ENCODE results near the gene CD226.
"Not testable (repeated sequence)": the region's sequence is repeated elsewhere in the genome, so short reads cannot be mapped to it uniquely, and the experiment has no call there.

The CD226 gene

DNA sequence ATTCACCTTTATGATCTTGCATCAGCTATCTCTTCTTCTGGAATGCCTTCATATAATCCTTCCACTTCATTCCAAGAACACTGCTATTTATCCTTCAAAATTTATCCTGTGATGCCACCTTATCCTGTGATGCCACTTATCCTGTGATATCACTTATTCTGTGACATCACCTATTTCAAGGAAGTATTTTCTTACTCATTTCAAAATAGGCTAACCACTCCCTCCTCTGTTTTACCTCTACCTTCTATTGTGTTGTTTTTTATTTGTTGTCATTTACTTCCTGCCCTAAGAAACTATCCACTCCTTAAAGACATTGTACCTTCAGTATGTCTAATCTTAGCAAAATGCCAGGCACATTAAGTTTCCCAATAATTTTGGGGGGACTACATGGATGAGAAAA is 38.8 kb downstream of the CD226 start:
- no peak for DNase-seq (ENCODE audit: low read depth)

DNA sequence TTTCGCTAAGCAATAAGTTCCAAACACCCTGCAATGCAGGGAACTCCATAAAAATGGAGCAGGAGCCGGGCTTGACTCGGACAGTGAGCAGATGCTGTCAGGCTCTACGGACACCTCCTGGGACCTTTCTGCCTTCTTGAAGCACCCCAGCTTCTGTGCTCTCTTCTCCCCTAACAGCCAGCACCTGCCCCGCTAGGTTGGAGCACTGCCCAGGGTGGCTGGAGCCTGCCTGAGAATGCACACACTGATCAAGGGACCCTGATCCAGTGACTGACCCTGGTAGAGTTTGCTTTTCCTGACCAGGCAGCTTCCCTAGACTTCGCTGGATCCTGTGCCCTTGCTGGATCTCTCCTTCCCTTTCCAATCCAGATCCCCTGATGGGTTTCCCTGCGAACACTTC is 40.9 kb downstream of the CD226 start:
- no peak for DNase-seq (ENCODE audit: low read depth)

DNA sequence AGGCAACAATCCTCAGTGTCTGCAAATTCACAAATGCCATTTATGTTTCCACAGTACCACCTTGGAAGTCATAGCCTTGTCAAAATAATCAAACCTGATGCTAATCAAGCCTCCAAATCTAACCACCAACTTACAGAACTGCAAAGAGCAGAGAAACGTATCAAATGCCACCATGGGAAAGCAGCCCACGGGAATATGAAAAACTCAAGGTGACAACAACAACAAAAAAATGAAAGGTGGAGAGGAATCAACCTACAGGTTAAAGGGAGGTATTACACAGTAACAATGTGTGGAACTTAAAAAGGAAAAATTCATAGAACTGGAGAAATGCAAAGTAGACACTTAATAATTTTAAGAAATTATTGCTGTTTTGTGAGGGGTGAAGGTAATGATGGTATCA is 46.7 kb downstream of the CD226 start:
- no peak for DNase-seq (ENCODE audit: low read depth)

DNA sequence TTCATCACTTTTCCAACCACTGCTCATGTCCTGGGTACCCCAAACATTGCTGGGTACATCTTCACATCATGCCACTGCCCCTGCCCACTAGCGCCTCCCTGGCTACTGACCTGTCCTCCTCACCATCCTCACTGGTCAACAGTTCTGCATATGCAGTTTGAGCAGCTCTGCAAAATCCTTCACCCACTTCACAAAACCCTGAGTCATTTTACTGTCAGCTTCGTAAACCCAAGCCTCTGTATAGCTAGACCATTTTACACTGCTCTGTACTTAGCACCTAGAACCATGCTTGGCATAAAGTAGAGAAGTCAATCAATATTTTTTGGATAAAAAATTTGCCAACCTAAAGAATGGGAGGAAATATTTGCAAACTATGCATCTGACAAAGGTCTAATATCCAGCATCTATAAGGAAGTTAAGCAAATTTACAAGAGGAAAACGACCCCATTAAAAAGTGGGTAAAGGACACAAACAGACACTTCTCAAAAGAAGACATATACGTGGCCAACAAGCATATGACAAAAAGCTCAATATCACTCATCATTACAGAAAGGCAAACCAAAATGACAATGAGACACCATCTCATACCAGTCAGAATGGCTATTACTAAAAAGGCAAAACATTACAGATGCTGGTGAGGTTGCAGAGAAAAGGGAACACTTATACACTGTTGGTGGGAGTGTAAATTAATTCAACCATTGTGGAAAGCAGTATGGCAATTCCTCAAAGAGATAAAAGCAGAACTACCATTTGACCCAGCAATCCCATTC is 48.3 kb downstream of the CD226 start:
- not testable (repeated sequence) for DNase-seq (ENCODE audit: low read depth)

DNA sequence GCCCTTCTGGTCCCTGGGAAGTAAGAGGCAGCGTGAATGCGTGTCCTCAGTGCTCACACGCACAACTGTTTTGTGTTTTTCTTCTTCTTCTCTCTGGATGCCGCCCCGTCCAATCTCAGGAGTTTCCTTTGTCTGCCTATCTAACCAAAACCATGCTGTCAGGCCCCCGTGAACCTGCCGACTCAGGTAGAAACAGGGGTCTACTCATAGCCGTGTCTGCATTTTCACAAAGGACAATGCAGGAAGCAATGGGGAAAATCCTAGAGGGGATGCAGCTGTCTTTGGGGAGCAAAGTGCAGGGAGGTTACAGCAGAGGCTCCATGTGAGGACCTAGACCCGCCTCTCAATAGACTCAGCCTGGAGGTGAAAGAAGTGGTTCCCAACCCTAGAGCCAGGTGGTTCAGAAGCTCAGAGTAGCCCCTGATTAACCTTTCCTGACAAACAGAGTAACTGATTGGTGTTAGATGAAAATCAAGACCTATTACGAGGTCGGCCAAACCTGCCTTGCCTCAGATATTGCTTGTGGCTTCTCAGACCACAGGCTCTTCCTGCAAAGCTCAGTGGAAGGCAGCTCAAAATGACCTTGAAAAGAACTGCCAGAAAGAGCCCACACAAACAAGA is 49.3 kb downstream of the CD226 start:
- no peak for DNase-seq (ENCODE audit: low read depth)

DNA sequence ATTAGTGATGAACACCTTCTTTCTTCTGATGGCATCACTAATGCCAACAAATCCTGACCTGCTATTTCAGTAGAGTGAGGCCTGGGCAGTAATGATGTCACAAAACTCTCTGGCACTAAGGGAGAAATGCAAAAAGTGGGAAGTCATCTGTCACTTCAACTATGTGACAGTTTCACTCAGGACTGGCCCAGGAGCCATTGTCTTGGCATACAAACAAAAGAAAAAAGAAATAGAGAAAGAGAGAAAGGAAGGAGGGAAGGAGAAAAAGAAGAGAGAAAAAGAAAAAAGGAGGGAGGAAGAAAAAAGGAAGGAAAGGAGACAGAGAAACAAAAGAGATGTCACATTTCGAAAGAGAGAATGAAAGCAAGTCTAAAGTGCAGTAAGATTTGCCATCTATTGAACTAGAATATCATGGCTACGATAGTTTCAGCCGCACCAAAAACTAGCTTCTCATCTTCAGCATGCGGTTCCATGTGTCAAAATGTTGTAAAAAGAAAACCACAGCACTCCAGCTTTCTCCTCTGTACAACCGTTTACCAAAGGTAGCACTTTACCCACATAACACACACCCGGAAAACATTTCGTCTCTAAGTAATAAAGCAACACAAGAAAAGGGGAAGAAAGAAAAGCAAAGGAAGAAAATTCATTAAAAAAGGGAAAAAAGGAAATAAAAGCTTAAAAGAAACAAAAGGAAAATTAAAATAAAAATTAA is 50.1 kb downstream of the CD226 start:
- no peak for DNase-seq (ENCODE audit: low read depth)

DNA sequence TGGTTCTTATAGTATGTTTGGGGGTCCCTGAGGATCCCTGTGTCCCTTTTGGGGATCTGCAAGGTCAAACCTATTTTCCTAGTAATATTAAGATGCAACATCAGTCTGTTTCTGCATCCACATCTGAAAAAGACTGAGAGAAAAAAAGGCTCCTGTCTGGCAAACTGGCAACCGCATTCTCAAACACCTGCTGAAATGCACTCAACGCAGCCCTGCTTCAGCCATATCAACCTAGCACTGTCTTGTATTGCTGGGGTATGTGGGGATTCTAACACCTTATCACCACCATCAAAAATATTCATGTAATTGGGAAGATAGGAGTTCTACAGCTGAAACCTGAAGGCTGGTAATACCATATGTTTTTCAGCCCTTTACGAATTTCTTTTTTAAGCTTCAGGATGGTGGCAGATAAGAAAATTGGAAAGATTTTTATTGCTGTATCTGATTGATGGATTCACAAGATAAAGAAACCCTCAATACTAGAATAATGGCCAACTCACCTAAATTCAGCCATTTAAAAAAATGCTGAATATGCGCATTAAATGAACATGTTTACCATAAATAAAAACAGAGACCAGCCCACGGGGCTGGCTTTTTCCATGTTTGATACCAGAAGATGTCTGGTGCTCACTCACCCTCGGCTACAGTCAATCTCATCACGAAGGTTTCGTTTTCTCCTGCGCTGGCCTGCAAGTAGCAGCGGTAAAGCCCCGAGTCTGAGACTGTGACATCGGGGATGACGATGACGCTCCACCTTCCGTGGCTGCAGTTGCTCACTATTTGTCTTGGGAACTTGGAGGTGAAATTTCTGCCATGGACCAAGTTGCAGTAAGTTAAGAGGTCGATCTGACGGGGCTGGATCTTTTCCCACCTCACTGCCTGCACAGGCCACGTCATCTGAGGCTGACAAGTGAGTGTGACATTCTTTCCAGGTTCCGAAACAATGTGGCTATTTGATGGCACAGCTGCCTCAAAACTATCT is 52.3 kb downstream of the CD226 start:
- DNase-seq (ENCODE audit: low read depth), result no peak

DNA sequence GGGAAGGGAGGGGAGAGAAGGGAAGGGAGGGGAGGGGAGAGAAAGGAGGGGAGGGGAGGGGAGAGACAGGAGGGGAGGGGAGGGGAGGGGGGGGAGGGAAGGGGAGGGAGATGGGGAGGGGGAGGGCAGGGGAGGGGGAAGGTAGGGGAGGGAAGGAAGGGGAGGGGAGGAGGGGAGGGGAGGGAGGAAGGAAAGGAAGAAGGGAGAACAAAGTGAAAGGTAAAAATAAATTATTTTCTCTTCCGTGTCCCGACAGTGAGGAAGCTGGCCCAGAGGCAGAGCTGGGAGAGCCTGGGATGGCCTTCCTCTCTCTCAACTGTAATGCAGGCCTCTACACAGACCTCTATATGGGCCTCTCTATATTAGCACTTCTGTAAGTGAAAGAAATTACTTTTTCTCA is 53.2 kb downstream of the CD226 start:
- no peak for DNase-seq (ENCODE audit: low read depth)

DNA sequence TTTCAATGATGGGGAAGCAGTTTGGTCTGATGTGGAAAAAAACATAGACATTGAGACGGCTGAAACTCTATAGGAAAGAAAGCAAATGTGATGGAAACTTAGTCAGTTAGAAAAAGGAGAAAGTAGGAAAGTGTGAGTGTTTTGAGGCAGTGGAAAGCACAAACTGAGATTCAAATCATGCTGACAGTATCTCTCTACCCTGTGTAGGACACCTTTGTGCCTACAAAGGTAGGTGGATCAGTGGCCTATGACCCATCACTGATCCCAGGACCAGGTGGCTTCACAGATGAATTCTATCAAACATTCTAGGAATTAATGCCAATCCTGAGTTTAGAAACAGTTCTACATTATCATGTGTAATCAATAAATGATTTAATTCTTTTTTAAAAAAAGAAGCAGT is 57.1 kb downstream of the CD226 start:
- no peak for DNase-seq (ENCODE audit: low read depth)

DNA sequence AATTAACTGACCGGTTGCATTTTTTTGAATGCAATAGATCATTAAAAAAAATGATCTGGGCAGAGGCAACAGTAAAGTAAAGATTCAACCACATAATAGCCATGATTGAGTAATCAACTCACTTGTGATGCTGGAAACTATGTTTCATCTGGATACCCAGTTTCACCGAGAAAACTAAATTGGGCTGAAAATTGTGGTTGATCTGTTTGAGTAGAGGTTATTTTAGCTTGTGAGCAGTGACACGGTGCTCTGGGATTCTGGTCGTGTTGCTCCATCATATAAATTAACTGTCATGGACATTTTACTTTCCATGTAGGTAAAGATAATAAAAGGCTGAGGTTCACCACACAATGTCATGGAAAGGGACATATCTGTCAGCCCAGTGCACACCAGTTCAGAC is 58.7 kb downstream of the CD226 start:
- no peak for DNase-seq (ENCODE audit: low read depth)

DNA sequence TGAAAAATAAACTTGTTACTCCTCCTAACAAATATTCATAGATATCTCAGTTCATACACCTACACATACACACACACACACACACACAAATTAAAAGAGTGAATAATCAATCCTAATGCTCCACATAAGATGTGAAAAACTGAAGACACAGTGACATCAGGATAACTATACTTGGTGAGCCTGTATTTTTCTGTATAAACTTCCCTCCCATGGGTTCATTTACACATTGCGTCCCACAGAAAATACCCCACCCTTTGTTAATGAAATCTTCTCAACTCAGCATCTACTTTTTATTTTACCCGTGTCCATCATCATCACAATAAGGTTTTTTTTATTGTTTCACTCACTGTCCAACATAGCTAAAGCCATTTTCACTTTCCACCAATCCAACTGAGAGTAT is 60.4 kb downstream of the CD226 start:
- DNase-seq (ENCODE audit: low read depth), result no peak

DNA sequence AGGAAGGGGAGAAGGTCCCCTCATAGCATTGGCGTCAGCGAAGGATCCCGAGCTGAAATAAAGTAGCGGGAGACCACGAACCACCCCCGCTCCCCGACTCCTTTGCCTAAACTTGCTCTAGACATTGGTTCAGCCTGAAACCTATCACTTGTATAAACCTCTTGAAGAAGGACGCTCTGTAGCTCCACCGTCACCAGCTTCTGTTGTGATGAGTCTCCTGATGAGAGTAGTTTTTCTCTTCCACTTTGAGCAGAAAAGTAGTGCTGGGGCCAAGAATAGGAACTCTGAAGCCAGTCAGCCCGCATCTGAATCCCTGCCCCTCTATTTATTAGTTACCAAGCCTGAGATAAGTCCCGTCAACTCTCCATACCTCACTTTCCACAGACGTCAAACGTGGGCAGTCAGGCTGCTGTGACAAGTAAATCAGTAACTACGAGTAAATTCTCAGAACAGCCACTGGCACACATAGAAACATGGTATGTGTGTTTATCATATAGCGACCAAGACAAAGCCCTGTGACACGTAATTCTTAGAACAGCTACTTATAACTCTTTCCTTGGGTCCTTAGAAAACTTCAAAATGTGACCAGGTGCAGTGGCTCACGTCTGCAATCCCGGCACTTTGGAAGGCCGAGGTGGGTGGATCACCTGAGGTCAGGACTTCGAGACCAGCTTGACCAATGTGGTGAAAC is 61.7 kb downstream of the CD226 start:
- no peak for DNase-seq (ENCODE audit: low read depth)

DNA sequence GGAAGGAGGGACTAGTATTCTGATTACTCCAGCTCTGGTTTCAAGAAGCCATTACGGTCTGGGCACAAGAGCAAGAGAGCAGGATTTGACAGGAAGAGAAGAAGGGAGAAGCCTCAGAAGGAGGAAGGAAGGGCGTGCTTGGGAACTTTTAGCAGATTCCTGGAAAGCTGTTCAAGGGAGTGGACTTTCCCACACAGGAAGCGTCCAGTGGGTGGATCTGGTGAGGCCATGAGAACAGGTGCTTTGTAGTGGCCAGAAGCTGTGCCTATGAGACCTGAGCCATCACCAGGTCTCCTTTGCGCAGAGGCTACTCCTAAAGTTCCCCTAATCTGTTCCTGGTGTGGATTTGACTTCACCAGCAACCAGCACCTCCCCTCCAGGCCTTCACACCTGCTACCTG is 62.3 kb downstream of the CD226 start:
- no peak for DNase-seq (ENCODE audit: low read depth)

DNA sequence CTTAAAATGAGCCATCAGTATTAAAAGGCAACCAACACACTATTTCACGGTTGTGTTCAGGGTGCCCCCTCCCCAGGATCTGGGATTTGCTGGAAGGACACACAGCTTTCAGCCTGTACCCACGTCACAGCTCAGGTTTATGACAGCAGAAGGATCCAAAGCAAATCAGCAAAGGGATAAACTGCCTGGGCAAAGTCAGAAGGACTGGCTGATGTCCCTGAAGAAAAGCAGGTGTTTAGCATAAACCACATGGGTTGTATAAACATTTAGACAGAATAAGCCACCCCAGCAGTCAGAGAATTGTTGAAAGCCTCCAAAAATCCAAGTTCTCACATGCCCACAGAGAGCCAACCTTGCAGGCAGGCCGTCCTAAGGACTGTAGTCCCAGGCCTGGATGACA is 63.9 kb downstream of the CD226 start:
- DNase-seq (ENCODE audit: low read depth), result no peak

DNA sequence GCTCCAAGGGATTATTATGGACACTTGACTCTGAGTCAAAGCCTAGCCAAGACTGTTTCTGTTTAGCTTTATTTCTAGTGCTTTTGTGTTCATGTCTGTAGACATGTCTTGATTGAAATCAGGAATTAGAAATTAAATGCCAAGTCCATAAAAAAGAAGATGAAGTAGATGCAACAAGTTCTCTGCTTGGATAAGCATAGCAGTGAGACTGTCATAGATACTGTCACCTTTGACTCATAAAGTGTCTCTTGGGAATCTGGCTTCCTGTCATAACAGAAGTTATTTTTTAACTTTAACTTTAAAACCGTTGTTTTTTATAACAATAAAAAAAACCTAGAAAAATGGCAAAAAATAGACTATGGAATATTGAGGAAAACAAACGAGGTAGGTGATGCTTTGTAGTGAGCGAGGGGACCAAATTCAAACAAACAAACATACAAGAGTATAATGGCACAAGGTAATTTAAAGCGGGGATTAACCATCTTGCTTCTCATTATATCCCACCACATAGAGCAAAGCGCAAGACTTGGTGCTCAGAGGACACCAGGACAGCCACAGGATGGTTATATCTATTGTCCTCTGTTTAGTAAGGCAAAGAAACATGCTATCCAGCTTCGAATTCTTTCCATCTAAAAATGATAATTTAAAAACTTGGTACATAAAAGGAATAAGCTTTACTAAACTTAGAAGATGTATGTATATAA is 64.6 kb downstream of the CD226 start:
- DNase-seq (ENCODE audit: low read depth), result no peak

DNA sequence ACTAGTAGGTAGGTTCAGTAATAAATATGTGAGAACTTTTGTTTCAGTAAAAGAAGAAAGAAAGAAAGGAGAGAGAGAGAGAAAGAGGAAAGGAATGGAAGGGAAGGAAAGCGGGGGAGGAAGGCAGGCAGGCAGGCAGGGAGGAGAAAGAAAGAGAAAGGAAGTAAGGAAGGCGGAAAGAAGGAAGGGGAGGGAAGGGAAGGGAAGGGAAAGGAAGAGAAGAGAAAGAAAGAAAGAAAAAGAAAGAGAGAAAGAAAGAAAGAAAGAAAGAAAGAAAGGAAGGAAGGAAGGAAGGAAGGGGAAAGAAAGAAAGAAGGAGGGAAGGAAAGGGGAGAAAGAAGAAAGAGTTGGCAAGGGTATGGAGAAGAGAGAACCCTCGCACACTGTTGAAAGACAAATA is 67.6 kb downstream of the CD226 start:
- DNase-seq (ENCODE audit: low read depth), result no peak

DNA sequence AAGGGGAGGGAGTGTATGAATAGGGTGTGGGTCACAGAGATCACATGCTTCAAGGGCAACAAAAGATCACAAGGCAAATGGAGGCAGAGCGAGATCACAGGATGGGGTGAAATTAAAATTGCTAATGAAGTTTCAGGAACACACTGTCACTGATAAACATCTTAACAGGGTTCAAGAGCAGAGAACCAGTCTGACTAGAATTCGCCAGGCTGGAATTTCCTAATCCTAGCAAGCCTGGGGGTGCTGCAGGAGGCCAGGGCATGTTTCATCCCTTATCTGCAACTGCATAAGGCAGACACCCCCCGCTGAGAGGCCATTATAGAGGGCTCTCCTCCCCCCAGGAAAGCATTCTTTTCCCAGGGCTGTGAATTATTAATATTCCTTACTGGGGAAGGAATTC is 68.6 kb downstream of the CD226 start:
- not testable (repeated sequence) for DNase-seq (ENCODE audit: low read depth)

DNA sequence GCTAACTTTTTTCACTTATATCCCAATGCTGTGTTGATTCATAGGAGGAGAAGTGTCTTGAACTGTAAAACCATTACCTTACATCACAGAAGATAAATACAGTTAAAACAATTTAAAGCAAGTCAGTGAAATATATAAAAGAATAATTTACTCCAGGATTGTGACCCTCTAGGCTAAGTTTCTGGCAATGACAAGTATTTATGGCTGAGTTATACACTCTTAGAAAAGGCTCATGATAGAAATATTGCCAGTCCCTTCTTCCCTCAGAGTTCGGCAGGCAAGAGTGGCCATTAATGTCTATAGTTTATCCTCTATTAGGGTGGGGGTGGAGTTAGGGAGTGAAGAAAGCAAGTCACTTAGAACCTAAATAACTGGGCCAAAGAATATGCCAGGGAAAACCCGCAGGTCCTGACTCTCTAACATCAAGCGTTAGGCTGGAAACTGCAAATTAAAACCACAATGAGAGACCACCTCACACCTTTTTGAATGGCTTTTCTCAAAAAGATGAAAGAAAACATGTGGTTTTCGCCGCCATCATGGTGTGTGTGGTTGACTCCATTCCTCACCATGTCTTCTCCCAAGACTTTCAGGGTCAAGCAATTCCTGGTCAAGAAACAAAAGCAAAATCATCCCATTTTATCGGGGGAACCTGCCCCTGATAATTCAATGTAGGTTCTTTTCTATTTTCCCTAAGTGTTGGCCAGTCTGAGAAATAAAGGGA is 69.3 kb downstream of the CD226 start:
- no peak for DNase-seq (ENCODE audit: low read depth)

DNA sequence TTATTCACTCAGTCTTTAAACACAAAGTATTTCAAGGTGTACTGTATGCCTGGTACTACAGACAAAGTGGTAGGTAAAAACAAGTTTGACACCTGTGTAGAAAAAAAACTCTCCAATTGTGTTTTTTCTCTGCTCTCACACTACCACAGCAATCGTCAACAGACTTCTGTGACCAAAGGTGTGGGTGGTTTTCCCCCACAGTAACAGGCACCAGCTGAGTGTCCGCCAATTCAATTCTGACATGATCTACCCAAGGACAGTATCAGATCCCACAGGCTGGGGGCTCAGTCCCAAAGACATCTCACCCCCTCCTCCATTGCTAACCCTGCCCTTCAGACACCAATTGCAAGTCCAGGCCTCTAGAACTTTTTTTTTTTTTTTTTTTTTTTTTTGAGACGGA is 71.2 kb downstream of the CD226 start:
- no peak for DNase-seq (ENCODE audit: low read depth)

DNA sequence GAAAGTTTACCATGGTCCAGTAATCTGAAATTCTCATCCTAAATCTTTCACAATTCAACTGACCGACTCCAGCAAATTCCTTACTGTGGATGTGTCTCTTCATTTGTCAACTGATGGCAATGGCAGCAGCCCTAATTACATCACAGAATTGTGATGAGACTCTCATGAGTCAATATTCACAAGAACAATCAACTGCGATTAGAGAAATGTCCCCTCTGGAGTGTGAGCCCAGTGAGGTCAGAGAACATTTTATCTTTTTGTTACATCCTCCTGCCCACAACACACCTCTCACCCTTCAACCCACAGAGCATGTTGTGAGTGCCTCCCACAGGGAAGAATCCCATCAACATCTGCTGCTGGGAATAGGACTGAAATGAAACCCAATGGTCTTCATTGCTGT is 73.6 kb downstream of the CD226 start:
- DNase-seq (ENCODE audit: low read depth), result no peak
